ENCODE results near the gene EIF1AD.

Gene EIF1AD

GRCh38 chr11:66002648-66003225 lies 780 bp upstream of the EIF1AD start:
- FAIRE-seq = no peak

GRCh38 chr11:65997286-65997685 lies 4.7 kb downstream of the EIF1AD start:
- no peak for FAIRE-seq

- no peak for FAIRE-seq
Measured at GRCh38 chr11:65992056-65992455, 9.9 kb downstream of the EIF1AD start.

GRCh38 chr11:65988791-65989592 lies 13.0 kb downstream of the EIF1AD start:
- peak; percentile 88 for FAIRE-seq

GRCh38 chr11:65987336-65987735 lies 14.6 kb downstream of the EIF1AD start:
- no peak for FAIRE-seq

GRCh38 chr11:65983589-65983987 lies 18.4 kb downstream of the EIF1AD start:
- no peak for FAIRE-seq

GRCh38 chr11:65982824-65983588 lies 19.0 kb downstream of the EIF1AD start:
- FAIRE-seq = no peak

- FAIRE-seq = no peak
Measured at GRCh38 chr11:65981972-65982823, 19.8 kb downstream of the EIF1AD start.

- no peak for FAIRE-seq
Measured at GRCh38 chr11:65981101-65981740, 20.7 kb downstream of the EIF1AD start.

- FAIRE-seq = no peak
Measured at GRCh38 chr11:65979261-65979759, 22.6 kb downstream of the EIF1AD start.

GRCh38 chr11:65978391-65979238 lies 23.3 kb downstream of the EIF1AD start:
- no peak for FAIRE-seq

- FAIRE-seq = no peak
Measured at GRCh38 chr11:65977621-65978390, 24.2 kb downstream of the EIF1AD start.

- FAIRE-seq = no peak
Measured at GRCh38 chr11:65976216-65977176, 25.5 kb downstream of the EIF1AD start.

GRCh38 chr11:65975771-65976170 lies 26.2 kb downstream of the EIF1AD start:
- no peak for FAIRE-seq

GRCh38 chr11:65973439-65974110 lies 28.4 kb downstream of the EIF1AD start:
- no peak for FAIRE-seq

GRCh38 chr11:65972116-65972515 lies 29.8 kb downstream of the EIF1AD start:
- no peak for FAIRE-seq

GRCh38 chr11:65968600-65969482 lies 33.1 kb downstream of the EIF1AD start:
- FAIRE-seq = no peak
